NCI-H1930 (cell line): ENCODE data around the gene TRIM63.

Experiments
- DNase-seq, 2 experiments: peaks; one replicate each; lab custom pipeline; 2025; lab: John Stamatoyannopoulos, UW

The TRIM63 gene

GRCh38 chr1:26084844-26085243 lies 17.4 kb upstream of the TRIM63 start:
- DNase-seq = no peak

- DNase-seq = no peak
Measured at GRCh38 chr1:26084091-26084561, 16.7 kb upstream of the TRIM63 start.

DNA sequence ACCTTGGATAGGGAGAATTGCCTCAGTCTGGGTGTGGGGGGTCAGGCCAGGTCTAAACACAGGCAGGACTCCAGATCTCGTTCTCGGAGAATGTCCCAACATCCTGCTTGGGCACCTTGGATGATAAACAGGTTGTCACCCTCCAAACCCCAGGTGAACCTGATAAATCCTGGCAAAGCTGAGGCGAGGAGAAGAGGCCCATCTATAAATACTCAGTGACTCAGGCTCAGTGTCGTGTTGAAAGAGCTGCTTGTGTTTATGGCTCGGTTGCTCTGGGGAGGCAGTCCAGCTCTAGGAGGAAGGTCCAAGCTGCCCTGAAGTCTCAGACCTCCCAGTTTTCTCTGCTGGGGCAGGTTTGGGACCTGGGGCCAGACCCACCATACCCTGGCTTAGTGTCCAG lies 15.8 kb upstream of the TRIM63 start:
- DNase-seq = no peak

DNA sequence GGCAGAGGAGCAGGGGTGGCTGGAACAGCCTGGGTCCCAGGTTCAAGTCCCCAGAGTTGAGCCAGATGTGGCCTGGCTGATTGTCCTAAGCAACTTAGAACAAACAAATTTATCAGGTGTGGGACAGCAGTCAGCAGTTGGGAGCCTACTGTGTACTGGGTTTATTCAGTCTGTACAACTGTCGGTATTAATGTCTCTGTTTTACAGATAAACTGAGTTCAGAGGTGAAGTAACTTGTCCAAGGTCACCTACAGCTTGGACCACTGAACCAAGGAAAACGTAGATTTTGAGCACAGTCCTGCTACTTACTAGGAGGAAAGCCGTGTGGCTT lies 14.6 kb upstream of the TRIM63 start:
- no peak for DNase-seq

DNA sequence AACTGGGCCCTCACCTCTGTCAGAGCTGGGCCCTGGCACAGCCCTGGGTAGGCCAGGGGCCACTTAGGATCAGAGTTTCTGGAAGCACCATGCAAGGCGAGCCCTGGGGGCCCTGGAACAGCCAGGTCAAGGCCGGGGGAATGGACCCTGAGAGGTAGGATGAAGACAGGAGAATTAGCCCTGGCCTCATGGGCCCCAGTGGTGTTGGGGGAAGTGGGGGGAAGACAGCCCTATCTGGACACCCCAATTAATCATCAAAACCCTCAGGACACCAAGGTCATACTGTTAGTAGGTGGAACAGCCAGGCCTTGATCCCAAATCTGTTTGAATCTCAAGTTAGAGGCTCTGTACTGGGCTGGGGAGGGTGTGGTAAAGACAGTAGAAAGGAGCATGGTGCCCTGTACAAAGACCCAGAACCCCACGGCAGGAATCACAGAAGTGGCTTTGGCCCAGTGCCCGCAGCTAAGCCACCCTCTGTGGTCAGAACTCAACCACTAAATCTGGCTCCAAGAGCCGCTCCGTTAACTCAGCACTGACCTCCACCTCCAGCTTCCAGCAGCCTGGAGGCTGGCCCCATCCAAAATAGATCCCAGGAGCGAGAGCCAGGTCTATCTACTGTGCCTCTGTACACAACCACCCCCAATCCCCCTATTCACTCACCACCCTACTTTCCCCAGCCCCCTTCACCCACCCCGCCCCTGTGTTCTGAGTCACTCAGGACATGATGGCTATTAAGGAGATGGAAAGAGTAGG lies 14.0 kb upstream of the TRIM63 start:
- DNase-seq = no peak

- no peak for DNase-seq
Measured at GRCh38 chr1:26079960-26080814, 12.8 kb upstream of the TRIM63 start.

DNA sequence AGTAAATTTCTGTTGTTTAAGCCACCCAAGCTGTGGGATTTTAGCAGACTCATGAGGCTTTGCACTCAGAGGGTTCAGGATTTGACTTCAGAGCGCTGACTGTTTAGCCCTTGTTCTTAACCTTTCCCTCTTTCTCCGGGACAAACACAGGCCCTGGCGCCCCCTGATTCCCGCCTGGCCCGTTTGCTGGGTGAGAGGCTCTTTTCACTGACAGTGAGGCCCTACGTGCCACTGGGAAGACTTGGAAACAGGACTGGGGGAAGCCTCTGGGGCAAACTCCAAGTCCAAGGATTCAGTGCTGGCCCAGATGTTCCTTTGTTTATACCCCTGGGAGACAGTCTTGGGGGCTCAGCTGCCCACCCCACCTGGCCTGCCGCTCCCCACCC lies 11.7 kb upstream of the TRIM63 start:
- no peak for DNase-seq

GRCh38 chr1:26078286-26079177 lies 11.1 kb upstream of the TRIM63 start:
- no peak for DNase-seq

- no peak for DNase-seq
Measured at GRCh38 chr1:26077524-26077923, 10.1 kb upstream of the TRIM63 start.

DNA sequence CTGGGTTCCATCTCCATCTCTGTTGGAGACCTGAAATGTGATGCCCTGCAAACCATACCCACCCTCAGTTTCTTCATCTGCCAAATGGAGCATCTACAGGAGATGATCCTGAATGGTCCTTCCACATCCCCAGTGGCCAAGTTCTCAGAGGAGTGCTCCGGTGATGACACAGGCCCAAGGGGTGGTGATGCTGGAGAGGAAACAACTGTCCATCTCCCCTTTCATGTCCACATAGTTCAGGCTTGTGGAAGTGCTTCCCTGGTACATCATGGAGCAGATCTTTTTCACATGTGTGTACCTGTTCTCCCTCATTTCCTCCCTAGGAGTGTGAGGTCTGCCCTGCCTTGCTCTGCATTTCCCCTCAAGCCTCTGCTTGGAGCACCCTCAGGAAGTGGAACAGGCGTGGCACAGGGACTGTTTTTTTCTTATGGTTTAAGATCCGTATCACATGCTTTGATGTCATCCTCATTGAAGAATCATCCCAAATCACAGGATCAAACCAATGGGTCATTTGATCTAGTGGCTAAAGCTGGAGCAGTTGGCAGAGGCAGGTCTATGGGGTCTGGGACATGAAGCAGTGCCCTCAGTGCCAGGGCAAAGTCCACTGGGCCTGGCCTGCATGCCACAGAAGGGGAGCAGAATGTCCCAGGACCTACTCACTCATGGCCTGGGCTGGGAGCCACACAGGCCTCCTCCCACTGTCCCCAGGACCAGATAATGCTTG lies 8.2 kb upstream of the TRIM63 start:
- no peak for DNase-seq

DNA sequence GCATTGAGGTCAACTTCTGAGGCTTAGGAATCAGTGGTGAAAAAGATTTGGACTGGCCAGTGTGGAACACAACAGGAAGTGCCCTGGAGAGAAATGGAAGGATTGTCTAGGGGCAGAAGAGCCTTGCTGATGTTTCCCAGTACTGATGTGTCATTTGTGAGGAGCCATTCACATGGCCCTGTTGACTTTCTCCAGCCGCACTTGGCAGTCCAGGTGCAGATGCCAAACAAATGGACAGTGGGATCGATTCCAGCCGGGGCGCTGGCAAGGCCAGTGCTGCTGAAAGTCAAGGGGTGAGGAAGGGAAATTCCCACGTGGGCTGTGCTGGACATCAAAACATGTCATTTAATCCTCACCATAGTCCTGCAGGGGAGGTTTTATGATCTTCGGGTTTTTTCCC lies 4.9 kb upstream of the TRIM63 start:
- DNase-seq = no peak

DNA sequence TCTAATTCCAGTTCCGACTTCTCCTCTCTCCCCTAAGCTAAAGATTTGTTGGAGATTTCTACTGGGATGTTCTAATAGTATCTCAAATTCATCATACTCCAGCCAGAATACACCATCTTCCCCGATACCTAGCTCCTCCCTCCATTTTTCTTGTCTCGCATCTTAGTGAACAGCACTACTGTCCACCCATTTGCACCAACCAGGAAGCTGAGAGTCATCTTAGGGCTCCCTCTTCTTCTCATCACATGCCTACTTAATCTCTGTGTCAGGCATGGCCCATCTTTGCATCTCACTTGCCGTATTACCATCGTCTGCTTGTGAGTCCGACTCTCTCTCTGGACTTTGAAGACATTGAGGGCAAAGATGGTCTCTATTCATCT lies 3.5 kb upstream of the TRIM63 start:
- no peak for DNase-seq

- no peak for DNase-seq
Measured at GRCh38 chr1:26070296-26070962, 3.0 kb upstream of the TRIM63 start.

DNA sequence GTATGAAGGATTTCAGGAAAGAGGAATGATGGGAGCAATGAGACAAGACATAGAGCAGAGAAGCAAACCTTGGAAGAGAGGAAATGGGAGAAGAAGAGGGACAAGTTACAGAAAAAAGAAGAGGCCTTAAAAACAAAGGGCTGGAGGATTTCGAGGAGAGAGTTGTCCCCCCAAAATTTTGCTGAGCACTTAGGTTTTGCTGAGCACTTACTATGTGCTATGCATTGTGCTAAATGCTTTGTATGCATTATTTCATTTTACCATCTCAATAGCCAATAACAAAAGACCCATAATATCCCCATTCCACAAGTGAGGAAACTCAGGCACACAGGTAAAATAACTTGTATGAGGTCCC lies 2.5 kb upstream of the TRIM63 start:
- no peak for DNase-seq

- DNase-seq = no peak
Measured at GRCh38 chr1:26066857-26067256, 573 bp downstream of the TRIM63 start.

DNA sequence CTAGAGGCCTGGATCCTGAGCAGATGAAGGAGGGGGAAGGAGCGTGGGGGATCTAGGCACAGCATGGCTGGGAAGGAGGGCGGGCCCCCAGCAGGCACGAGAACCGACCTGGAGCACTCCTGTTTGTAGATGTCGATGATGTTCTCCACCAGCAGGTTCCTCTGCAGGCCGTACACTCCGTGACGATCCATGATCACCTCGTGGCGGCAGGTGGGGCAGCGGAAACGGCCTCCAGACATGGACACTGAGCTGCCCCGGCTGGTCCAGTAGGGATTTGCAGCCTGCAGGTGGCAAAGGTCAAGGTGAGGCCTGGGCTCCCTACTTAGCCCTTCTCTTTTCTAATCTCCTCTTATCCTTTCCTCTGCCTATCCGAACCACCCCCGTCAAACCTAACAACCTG lies 1.3 kb downstream of the TRIM63 start:
- DNase-seq = no peak

GRCh38 chr1:26064553-26064952 lies 2.9 kb downstream of the TRIM63 start:
- no peak for DNase-seq

- no peak for DNase-seq
Measured at GRCh38 chr1:26060832-26061574, 6.4 kb downstream of the TRIM63 start.

- no peak for DNase-seq
Measured at GRCh38 chr1:26059906-26060305, 7.5 kb downstream of the TRIM63 start.

- no peak for DNase-seq
Measured at GRCh38 chr1:26058052-26058595, 9.3 kb downstream of the TRIM63 start.
